SJCRH30 (cell line): ENCODE data around the gene DYNLT2. TPM values are rescaled to one million over a fixed set of nuclear protein-coding genes. Genes with fewer than 3 reads are reported as not detected.
"Not testable (repeated sequence)": the region's sequence is repeated elsewhere in the genome, so short reads cannot be mapped to it uniquely, and the experiment has no call there.

Experiments used
- DNase-seq, 2 experiments: peaks; one replicate each; pipeline ENCODE4 v3.0.0-alpha.2; 2015 to 2020
- H3K27ac ChIP-seq: fragments of 250-450 bp; sonication (Bioruptor Pico); 2 replicates; pipeline ENCODE4 v1.5.1; 2020; ENCODE audit warnings: mild to moderate bottlenecking, moderate library complexity
- H3K27me3 ChIP-seq: fragments of 250-450 bp; sonication (Bioruptor Pico); 2 replicates; pipeline ENCODE4 v1.5.1; 2020; ENCODE audit warnings: mild to moderate bottlenecking, moderate library complexity
- H3K36me3 ChIP-seq: fragments of 250-450 bp; sonication (Bioruptor Pico); 2 replicates; pipeline ENCODE4 v1.5.1; 2020; ENCODE audit warnings: mild to moderate bottlenecking, moderate library complexity
- H3K4me1 ChIP-seq: fragments of 250-450 bp; sonication (Bioruptor Pico); 2 replicates; pipeline ENCODE4 v1.5.1; 2020; ENCODE audit warnings: mild to moderate bottlenecking, moderate library complexity
- H3K4me3 ChIP-seq: fragments of 250-450 bp; sonication (Bioruptor Pico); 2 replicates; pipeline ENCODE4 v1.5.1; 2020; ENCODE audit warnings: mild to moderate bottlenecking, moderate library complexity
- H3K9me3 ChIP-seq: fragments of 250-450 bp; sonication (Bioruptor Pico); replicated peaks from 2 replicates; pipeline ENCODE4 v1.5.1; 2020; ENCODE audit warnings: mild to moderate bottlenecking, moderate library complexity
- total RNA-seq: library from RNA; depleted of rRNA; stranded (reverse); fragments of >200 nt; shearing (Covaris generic); gene quantifications from 2 replicates; pipeline ENCODE4 v1.2.3, GENCODE V29; 2014; rRNA removed

DYNLT2 gene
- total RNA-seq, 1 experiment from 2014 or later = 4.3 TPM

GRCh38 chr6:169710009-169710408 is 41.4 kb downstream of the DYNLT2 start:
- DNase-seq = no peak
- no peaks in the 10 kb centered on the region for H3K4me1 ChIP-seq
- no peak overlapping the region for H3K27ac ChIP-seq
- peaks cover 85% of the 10 kb centered on the region for H3K36me3 ChIP-seq
- no peaks in the 10 kb centered on the region for H3K27me3 ChIP-seq
- H3K4me3 ChIP-seq = no peak overlapping the region
- H3K9me3 ChIP-seq = no peaks in the 10 kb centered on the region

- Histone ChIP-seq H3K9me3 (no peaks in the 10 kb centered on the region), H3K36me3 (peaks cover 84% of the 10 kb centered on the region), H3K27me3 (no peaks in the 10 kb centered on the region), H3K4me1 (peaks cover 1% of the 10 kb centered on the region; the same call in 1 of the 2 replicates), H3K27ac (no peak overlapping the region), H3K4me3 (no peak overlapping the region)
- no peak for DNase-seq
These were observed 42.1 kb downstream of the DYNLT2 start for GRCh38 chr6:169709293-169709692.

GRCh38 chr6:169707772-169708171 is 43.6 kb downstream of the DYNLT2 start:
- Histone ChIP-seq H3K4me1 (peaks cover 10% of the 10 kb centered on the region; the same call in 1 of the 2 replicates), H3K9me3 (no peaks in the 10 kb centered on the region), H3K36me3 (peaks cover 75% of the 10 kb centered on the region)

GRCh38 chr6:169702840-169703246 is 48.5 kb downstream of the DYNLT2 start:
- peaks cover 10% of the 10 kb centered on the region; the same call in 1 of the 2 replicates for H3K4me1 ChIP-seq
- no peaks in the 10 kb centered on the region for H3K27me3 ChIP-seq
- DNase-seq = no peak
- peaks cover 35% of the 10 kb centered on the region for H3K36me3 ChIP-seq
- H3K4me3 ChIP-seq = peak overlapping the region; percentile 82
- H3K27ac ChIP-seq = peak overlapping the region; percentile 74
- H3K9me3 ChIP-seq = no peaks in the 10 kb centered on the region

More at GRCh38 chr6:169707772-169708171, 43.6 kb downstream of the DYNLT2 start:
- Histone ChIP-seq H3K4me3 (no peak overlapping the region), H3K27me3 (no peaks in the 10 kb centered on the region), H3K27ac (no peak overlapping the region)
- no peak for DNase-seq

GRCh38 chr6:169701954-169702839 is 49.2 kb downstream of the DYNLT2 start, which contains the start of the genes C6orf120 and WDR27:
Gene C6orf120, plus strand, starts transcription at chr6:169702126. Its CDS starts 334 bp downstream, at chr6:169702460.
Gene WDR27, minus strand, starts transcription at chr6:169702029. Its CDS starts 13,024 bp downstream, at chr6:169689005.
- H3K4me3 ChIP-seq = peak within 1 kb of the TSS; percentile 82
- H3K27me3 ChIP-seq = no peaks in the 10 kb centered on the region
- H3K27ac ChIP-seq = peak within 1 kb of the TSS; percentile 74
- H3K4me1 ChIP-seq = peaks cover 10% of the 10 kb centered on the region; the same call in 1 of the 2 replicates
- H3K9me3 ChIP-seq = no peaks in the 10 kb centered on the region
- peaks cover 30% of the 10 kb centered on the region for H3K36me3 ChIP-seq
- DNase-seq = peak; percentile 97

- Histone ChIP-seq H3K36me3 (peaks cover 24% of the 10 kb centered on the region), H3K4me3 (peak overlapping the region; percentile 82), H3K27ac (peak overlapping the region; percentile 74), H3K4me1 (peaks cover 10% of the 10 kb centered on the region; the same call in 1 of the 2 replicates), H3K9me3 (no peaks in the 10 kb centered on the region), H3K27me3 (no peaks in the 10 kb centered on the region)
- DNase-seq = no peak
These were observed 49.9 kb downstream of the DYNLT2 start for GRCh38 chr6:169701311-169701953.

GRCh38 chr6:169700296-169700695 is 51.1 kb downstream of the DYNLT2 start:
- H3K27ac ChIP-seq = no peak overlapping the region
- no peaks in the 10 kb centered on the region for H3K9me3 ChIP-seq
- DNase-seq = no peak
- no peaks in the 10 kb centered on the region for H3K27me3 ChIP-seq
- peaks cover 14% of the 10 kb centered on the region for H3K36me3 ChIP-seq
- H3K4me3 ChIP-seq = peak overlapping the region; percentile 82; the same call in 1 of the 2 replicates
- H3K4me1 ChIP-seq = peaks cover 10% of the 10 kb centered on the region; the same call in 1 of the 2 replicates

GRCh38 chr6:169697115-169697514 is 54.3 kb downstream of the DYNLT2 start:
- peaks cover 11% of the 10 kb centered on the region; the same call in 1 of the 2 replicates for H3K36me3 ChIP-seq
- not testable (repeated sequence) for H3K4me1 ChIP-seq, H3K9me3 ChIP-seq, H3K27ac ChIP-seq, H3K27me3 ChIP-seq, H3K4me3 ChIP-seq
- peak in 1 of 2 experiments; percentile 24 for DNase-seq

GRCh38 chr6:169695131-169695530 is 56.2 kb downstream of the DYNLT2 start:
- no peaks in the 10 kb centered on the region for H3K27me3 ChIP-seq
- no peak overlapping the region for H3K4me3 ChIP-seq
- DNase-seq = no peak
- no peaks in the 10 kb centered on the region for H3K4me1 ChIP-seq
- H3K36me3 ChIP-seq = peaks cover 22% of the 10 kb centered on the region
- no peak overlapping the region for H3K27ac ChIP-seq
- H3K9me3 ChIP-seq = no peaks in the 10 kb centered on the region

GRCh38 chr6:169692516-169692915 is 58.9 kb downstream of the DYNLT2 start:
- Histone ChIP-seq H3K36me3 (peaks cover 41% of the 10 kb centered on the region), H3K9me3 (no peaks in the 10 kb centered on the region), H3K27me3 (no peaks in the 10 kb centered on the region), H3K4me1 (no peaks in the 10 kb centered on the region), H3K27ac (no peak overlapping the region), H3K4me3 (no peak overlapping the region)
- no peak for DNase-seq

- Histone ChIP-seq H3K27me3 (no peaks in the 10 kb centered on the region), H3K4me3 (no peak overlapping the region), H3K36me3 (peaks cover 53% of the 10 kb centered on the region), H3K9me3 (peaks cover 5% of the 10 kb centered on the region), H3K4me1 (no peaks in the 10 kb centered on the region), H3K27ac (no peak overlapping the region)
- DNase-seq = no peak
These were observed 60.1 kb downstream of the DYNLT2 start for GRCh38 chr6:169691260-169691659.

Other genes with a start within 250 kb of the DYNLT2 start
- gene WDR27, start 49.5 kb downstream of the DYNLT2 start, total RNA-seq = 26.2 and 38.1 TPM in 2 replicates
- 30.0 and 30.8 TPM in 2 replicates for gene C6orf120, start 49.4 kb downstream of the DYNLT2 start, total RNA-seq
- gene PHF10, start 27.1 kb downstream of the DYNLT2 start, total RNA-seq = 55.7 and 65.2 TPM in 2 replicates
- 12.3 and 24.6 TPM in 2 replicates for gene ERMARD, start 50 bp upstream of the DYNLT2 start, total RNA-seq